Uterus (tissue), 4 donors: ENCODE measurements around the gene PPP1CB. TPM values are rescaled to one million over a fixed set of nuclear protein-coding genes. Genes with fewer than 3 reads are reported as not detected.
A peak's percentile ranks its signal among the peaks of the same experiment; 100 is the strongest.

Experiments used
- DNase-seq, 2 donors: peaks; one replicate each; pipeline ENCODE4 v3.0.0-alpha.2; 2019 to 2020
- H3K27ac ChIP-seq, 2 donors: fragments of 200-600 bp; sonication (generic); 1 replicate in 1 of 2; 2 replicates in 1 of 2; pipeline ENCODE4 v1.5.1; 2016 to 2018
- H3K27me3 ChIP-seq, 2 donors: fragments of 200-600 bp; sonication (generic); one replicate each; pipeline ENCODE4 v1.5.1; 2018 to 2019; ENCODE audit warnings: control low read depth in 1 of 2
- H3K36me3 ChIP-seq, 2 donors: fragments of 200-600 bp; sonication (generic); one replicate each; pipeline ENCODE4 v1.5.1; 2019; ENCODE audit warnings: control low read depth in 1 of 2
- H3K4me1 ChIP-seq, 2 donors: fragments of 200-600 bp; sonication (generic); one replicate each; pipeline ENCODE4 v1.5.1; 2018 to 2019; ENCODE audit warnings: control low read depth in 1 of 2
- H3K4me3 ChIP-seq, 2 donors: fragments of 200-600 bp; sonication (generic); 1 replicate in 1 of 2; 2 replicates in 1 of 2; pipeline ENCODE4 v1.5.1; 2018 to 2019; ENCODE audit warnings: mild to moderate bottlenecking in 1 of 2
- H3K9me3 ChIP-seq, 2 donors: fragments of 200-600 bp; sonication (generic); one replicate each; pipeline ENCODE4 v1.5.1; 2019; ENCODE audit warnings: control low read depth in 1 of 2
- POLR2A ChIP-seq, 2 donors: fragments of 450-650 bp; IDR thresholded peaks; one replicate each; pipeline ENCODE4 v1.6.1; 2016; ENCODE audit warnings: antibody characterized with exemption in 2 of 2, mild to moderate bottlenecking in 1 of 2, moderate library complexity in 1 of 2
- intact Hi-C: fragments of 100-400 bp; cut with DNase I; formaldehyde crosslinking; loops from one replicate; pipeline ENCODE4 v1.15.1; 2023; ENCODE audit warnings: low total_unique reads
- total RNA-seq, 4 donors: library from RNA; depleted of rRNA in 3 of 4; stranded (reverse); fragments of >200 nt in 3 of 4; gene quantifications; one replicate each; pipeline versions ENCODE4 v1.1.0 to v1.2.4, GENCODE V29; 2014 to 2023
- TF ChIP-seq, protein P1 (sequence below), 4 experiments: fragments of 200-600 bp in 2 of 4; fragments of 450-650 bp in 2 of 4; sonication (generic) in 2 of 4; IDR thresholded peaks; one replicate each; pipeline ENCODE4 v1.5.1; 2016 to 2019; ENCODE audit warnings: antibody characterized with exemption in 4 of 4, mild to moderate bottlenecking in 2 of 4, moderate library complexity in 1 of 4
- donor health status: DM: yes; HTN: yes; CAD: no.

The PPP1CB gene
- total RNA-seq, 4 donors from 2014 or later = 366 to 610 (median 470) TPM

DNA sequence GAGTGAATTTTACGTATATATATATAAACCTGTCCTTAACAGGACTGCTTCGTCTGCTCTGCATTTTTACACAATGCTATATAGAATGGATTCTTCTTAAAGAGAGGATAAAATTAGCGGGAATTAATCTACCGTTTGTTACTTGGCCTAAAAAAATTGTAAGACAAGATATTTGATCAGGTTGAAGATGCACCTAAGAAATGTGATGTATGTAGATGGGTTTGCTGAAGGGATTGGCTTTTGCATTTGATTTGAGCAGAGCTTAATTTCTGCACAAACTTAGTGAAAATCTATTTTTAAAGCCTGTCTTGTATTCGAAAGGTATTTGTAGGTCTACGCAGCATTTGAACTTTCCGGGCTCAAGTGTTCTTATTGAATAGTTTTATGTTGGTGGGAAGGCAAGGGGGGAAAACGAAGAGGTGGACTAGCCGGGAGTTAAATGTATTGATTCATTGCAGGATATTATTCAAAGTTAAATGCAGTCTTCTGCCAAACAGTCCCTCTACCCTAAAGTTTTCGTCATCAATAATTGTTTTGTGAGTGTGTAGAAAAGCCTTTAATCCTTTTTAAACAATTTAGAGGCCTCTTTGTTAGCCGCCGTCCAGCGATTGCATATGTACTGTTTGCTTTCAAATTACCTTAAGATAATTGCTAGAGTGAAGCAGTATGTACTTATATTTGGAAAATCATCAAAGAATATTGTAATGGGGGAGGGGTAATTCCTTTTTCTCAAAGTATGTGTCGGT lies 1.2 kb downstream of the PPP1CB start:
- peaks cover 0 to 6% of the 10 kb centered on the region in 2 donors for H3K4me1 ChIP-seq
- TF ChIP-seq, protein P1, sequence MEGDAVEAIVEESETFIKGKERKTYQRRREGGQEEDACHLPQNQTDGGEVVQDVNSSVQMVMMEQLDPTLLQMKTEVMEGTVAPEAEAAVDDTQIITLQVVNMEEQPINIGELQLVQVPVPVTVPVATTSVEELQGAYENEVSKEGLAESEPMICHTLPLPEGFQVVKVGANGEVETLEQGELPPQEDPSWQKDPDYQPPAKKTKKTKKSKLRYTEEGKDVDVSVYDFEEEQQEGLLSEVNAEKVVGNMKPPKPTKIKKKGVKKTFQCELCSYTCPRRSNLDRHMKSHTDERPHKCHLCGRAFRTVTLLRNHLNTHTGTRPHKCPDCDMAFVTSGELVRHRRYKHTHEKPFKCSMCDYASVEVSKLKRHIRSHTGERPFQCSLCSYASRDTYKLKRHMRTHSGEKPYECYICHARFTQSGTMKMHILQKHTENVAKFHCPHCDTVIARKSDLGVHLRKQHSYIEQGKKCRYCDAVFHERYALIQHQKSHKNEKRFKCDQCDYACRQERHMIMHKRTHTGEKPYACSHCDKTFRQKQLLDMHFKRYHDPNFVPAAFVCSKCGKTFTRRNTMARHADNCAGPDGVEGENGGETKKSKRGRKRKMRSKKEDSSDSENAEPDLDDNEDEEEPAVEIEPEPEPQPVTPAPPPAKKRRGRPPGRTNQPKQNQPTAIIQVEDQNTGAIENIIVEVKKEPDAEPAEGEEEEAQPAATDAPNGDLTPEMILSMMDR (IDR thresholded peaks at IDR 0.05) = no peak
- no peak for TF ChIP-seq POLR2A (IDR thresholded peaks at IDR 0.05)
- H3K36me3 ChIP-seq = no peaks in the 10 kb centered on the region
- no peaks in the 10 kb centered on the region for H3K9me3 ChIP-seq
- H3K27me3 ChIP-seq = no peaks in the 10 kb centered on the region
- no peak for DNase-seq
- intact Hi-C loops = loop anchor here (5.0 to 10.0 kb wide), 2 partner anchors 91 to 158 kb away; no protein-coding TSS in a partner anchor
- H3K27ac ChIP-seq = peak overlapping the region; percentile 100
- peak overlapping the region; percentile 97 to 98 for H3K4me3 ChIP-seq

DNA sequence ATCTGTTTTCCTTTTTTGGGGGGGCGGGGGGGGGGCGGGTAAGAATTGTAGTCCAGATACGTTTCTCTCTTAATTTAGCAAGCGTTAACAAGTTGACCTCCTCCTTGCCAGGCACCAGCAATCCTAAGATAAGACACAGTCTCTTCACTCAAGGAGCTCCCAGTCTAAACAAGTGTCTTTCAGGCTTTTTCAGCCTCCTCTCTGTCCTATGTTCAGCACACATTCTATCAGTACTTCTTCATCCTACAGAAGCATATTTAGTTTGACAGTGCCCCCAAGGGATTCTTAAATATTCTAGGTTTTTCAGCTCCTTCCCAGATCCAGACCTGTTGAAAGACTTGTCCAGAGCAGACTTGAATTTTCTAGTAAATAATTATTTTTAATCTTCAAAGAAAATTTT lies 2.7 kb downstream of the PPP1CB start:
- H3K27me3 ChIP-seq = no peaks in the 10 kb centered on the region
- no peak for DNase-seq
- H3K27ac ChIP-seq = peak overlapping the region; percentile 100
- no peaks in the 10 kb centered on the region for H3K9me3 ChIP-seq
- no peak for TF ChIP-seq POLR2A (IDR thresholded peaks at IDR 0.05)
- TF ChIP-seq, protein P1 (IDR thresholded peaks at IDR 0.05) = no peak
- H3K4me3 ChIP-seq = peak overlapping the region; percentile 97 to 98
- H3K36me3 ChIP-seq = no peaks in the 10 kb centered on the region
- H3K4me1 ChIP-seq = peaks cover 4 to 6% of the 10 kb centered on the region in 2 donors
- intact Hi-C loops = loop anchor here (5.0 to 10.0 kb wide), 2 partner anchors 92 to 160 kb away; no protein-coding TSS in a partner anchor

DNA sequence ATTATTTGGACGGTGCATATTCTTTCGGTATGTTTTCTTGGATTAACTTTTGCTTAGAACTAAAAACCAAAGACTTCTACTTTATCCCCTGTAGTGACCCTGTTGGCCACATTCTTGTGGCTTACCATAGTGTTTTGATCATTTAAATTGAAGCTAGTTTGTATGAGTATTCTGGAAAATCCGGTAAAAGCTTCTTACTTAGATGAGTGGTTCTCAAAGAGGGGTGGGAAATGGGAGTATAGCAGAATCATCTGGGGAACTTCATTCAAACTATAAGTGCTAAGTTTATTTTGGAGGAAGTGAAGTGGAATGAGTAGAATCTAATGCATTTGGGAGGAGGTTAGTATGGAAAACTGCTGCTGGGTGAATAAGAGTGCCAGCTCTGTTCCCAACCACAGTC lies 3.8 kb downstream of the PPP1CB start:
- Histone ChIP-seq H3K9me3 (no peaks in the 10 kb centered on the region), H3K27ac (peak overlapping the region; percentile 100)
- intact Hi-C loops = loop anchor here (10.0 kb wide), 1 partner anchor 161 kb away; no protein-coding TSS in a partner anchor

DNA sequence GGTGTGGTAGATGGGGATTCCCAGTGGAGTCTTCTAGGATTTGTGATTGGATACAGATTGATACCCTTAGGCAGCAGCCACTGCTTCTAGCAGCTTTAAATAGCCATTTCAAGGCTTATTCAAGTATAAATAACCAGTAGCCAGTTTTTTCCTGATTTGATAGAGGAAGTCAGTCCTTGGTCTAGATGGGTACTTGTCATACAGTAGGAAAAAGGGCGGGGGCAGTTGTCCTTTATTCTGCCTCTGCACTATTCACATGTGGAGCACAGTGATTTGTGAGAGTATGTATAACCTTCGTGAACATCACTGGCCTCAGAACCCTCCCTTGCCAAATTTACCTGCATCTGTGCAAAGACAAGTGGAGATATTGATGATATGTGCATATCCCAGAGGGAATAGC lies 6.8 kb downstream of the PPP1CB start:
- intact Hi-C loops = loop anchor here (10.0 kb wide), 1 partner anchor 164 kb away; no protein-coding TSS in a partner anchor
- H3K4me3 ChIP-seq = no peak overlapping the region

More for the DNA sequence above, 3.8 kb downstream of the PPP1CB start:
- H3K36me3 ChIP-seq = no peaks in the 10 kb centered on the region
- no peak for DNase-seq
- peaks cover 0 to 4% of the 10 kb centered on the region in 2 donors for H3K4me1 ChIP-seq
- H3K27me3 ChIP-seq = no peaks in the 10 kb centered on the region
- peak overlapping the region; percentile 97 to 98 for H3K4me3 ChIP-seq
- TF ChIP-seq POLR2A (IDR thresholded peaks at IDR 0.05) = no peak
- TF ChIP-seq, protein P1 (IDR thresholded peaks at IDR 0.05) = no peak

More for the DNA sequence above, 6.8 kb downstream of the PPP1CB start:
- no peaks in the 10 kb centered on the region for H3K9me3 ChIP-seq
- no peaks in the 10 kb centered on the region for H3K36me3 ChIP-seq
- H3K27me3 ChIP-seq = no peaks in the 10 kb centered on the region
- no peak for TF ChIP-seq POLR2A (IDR thresholded peaks at IDR 0.05)
- TF ChIP-seq, protein P1 (IDR thresholded peaks at IDR 0.05) = no peak
- DNase-seq = no peak
- H3K4me1 ChIP-seq = peaks cover 8 to 17% of the 10 kb centered on the region in 2 donors
- peak overlapping the region; percentile 0 to 100 for H3K27ac ChIP-seq
